ENCODE results near the gene DNAAF6.

Gene DNAAF6

DNA sequence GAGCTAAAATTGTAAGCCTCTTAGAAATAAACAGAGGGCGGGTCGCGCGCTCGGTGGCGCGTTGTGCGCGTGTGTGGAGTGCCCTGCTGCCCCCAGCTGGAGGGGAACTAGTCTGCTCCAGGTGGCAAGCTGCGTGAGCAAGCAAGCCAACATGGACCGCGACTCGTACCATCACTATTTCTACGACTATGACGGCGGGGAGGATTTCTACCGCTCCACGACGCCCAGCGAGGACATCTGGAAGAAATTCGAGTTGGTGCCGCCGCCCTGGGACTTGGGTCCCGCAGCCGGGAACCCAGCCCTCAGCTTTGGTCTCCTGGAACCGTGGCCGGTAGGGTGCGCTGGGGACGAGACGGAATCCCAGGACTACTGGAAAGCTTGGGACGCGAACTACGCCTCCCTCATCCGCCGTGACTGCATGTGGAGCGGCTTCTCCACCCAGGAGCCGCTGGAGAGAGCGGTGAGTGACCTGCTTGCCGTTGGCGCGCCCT, 66.1 kb downstream of the DNAAF6 start:
- no peak for TF ChIP-seq CTCF (IDR thresholded peaks at IDR 0.05)

DNA sequence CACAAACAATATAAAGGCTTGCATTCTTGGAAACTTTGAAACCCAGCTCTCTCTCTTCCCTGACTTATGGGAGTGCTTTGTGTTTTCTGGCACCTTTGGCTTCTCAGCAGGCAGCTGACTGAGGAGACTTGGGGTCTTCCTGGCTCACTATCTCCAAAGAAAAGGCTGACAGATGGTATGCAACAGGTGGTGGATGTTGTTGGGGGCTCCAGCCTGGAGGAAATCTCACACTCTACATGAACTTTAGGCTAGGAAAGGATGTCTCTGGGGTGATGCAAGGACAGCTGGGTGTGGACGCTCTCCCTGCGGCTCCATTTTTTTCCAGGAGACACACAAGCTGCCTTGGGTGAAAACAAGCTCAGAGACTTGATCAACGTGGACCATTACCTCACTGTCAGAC, 67.4 kb downstream of the DNAAF6 start:
- no peak for TF ChIP-seq CTCF (IDR thresholded peaks at IDR 0.05)

DNA sequence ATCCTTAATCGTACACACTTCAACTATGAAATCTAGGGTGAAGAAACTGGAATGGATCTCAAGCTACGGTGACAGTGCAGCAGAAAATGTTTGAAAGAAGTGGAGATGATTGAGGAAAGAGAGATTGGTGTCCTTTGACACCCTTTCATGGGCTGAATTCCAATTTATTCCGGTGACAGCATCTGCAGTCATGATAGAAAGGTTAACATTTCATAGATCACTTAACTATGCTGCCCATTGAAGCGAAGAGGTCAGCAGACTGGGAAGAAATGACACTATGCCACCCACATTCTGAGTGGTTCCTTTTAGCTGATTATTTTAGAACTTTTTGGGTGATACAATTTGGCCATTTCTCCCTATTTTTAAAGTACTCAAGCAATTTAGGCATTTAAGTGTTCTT, 82.3 kb downstream of the DNAAF6 start:
- no peak for TF ChIP-seq CTCF (IDR thresholded peaks at IDR 0.05)

DNA sequence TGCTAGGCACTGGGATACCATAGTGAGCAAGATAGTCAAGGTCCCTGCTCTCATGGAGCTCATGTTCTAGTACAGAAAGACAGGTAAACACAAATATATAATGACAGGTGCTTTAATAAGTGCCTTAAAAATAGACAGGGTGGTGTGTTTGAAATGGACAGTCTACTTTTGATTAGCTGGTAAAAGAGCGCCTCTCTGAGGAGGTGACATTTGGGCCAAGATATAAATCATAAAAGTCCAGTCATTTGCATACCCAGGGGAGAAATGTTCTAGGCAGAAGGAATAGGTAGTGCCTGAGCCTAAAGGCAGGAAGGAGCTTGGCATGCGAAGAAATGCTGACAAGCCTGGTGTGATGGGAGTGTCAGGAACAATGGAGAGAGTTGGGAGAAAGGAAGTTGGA, 83.6 kb downstream of the DNAAF6 start:
- no peak for TF ChIP-seq CTCF (IDR thresholded peaks at IDR 0.05)

DNA sequence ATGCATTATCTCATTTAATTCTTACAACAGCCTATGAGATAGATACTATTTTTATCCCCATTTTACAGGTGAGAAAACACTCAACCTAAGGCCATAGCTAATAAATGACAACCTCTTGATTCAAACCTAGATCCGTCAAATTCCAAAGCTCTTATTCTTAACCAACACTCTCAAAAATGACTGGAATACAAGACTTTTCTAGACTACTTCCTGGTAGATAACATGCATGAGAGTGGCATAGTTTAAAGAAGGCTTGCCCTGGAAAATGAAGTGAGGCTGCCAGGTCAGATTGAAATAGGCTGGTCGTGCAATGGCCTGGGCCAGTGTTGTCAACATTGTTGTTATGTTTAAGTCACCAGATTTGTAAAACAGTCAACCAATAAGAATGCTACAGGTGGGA, 86.6 kb downstream of the DNAAF6 start:
- no peak for TF ChIP-seq CTCF (IDR thresholded peaks at IDR 0.05)
